Upper lobe of left lung (tissue), 4 donors: Measurements from ENCODE around the gene KRTAP1-5.

Experiments
- CTCF ChIP-seq, 6 experiments: fragments of 450-650 bp in 4 of 6; fragments of 200-600 bp in 2 of 6; sonication (generic) in 2 of 6; IDR thresholded peaks; one replicate each; pipeline ENCODE4 v1.5.1; 2016 to 2019; ENCODE audit warnings: antibody characterized with exemption in 6 of 6
- POLR2A ChIP-seq, 4 donors: fragments of 450-650 bp; IDR thresholded peaks; one replicate each; pipeline ENCODE4 v1.5.1; 2016 to 2017; ENCODE audit warnings: antibody characterized with exemption in 4 of 4, mild to moderate bottlenecking in 2 of 4
- POLR2AphosphoS5 ChIP-seq, 2 donors: sonication (generic); formaldehyde crosslinking; IDR thresholded peaks; one replicate each; pipeline ENCODE4 v1.5.1; 2017; ENCODE audit warnings: antibody characterized with exemption in 2 of 2

- TF ChIP-seq CTCF (IDR thresholded peaks at IDR 0.05) (no peak), POLR2A (IDR thresholded peaks at IDR 0.05) (no peak), POLR2AphosphoS5 (IDR thresholded peaks at IDR 0.05) (no peak)
These were observed 18.2 kb downstream of the KRTAP1-5 start, which contains the start of gene KRTAP3-1 for GRCh38 chr17:41008811-41009210.
